Panc1 (cell line): ENCODE measurements around the gene TRPV5.

Experiments used
- CTCF ChIP-seq: fragments of 450-650 bp; IDR thresholded peaks from 2 replicates; pipeline ENCODE4 v1.5.1; 2017; ENCODE audit warnings: mild to moderate bottlenecking
- POLR2AphosphoS5 ChIP-seq: IDR thresholded peaks from 2 replicates; pipeline ENCODE4 v1.6.1; 2012; ENCODE audit warnings: mild to moderate bottlenecking, low read depth, low read length, moderate library complexity
- TCF7L2 ChIP-seq: IDR thresholded peaks from 2 replicates; pipeline ENCODE4 v1.6.1; 2011; ENCODE audit warnings: mild to moderate bottlenecking, low read depth, low read length, inconsistent platforms

GRCh38 chr7:142886866-142887265 is 46.7 kb downstream of the TRPV5 start:
- TF ChIP-seq CTCF, result no peak
- TF ChIP-seq POLR2AphosphoS5, result no peak
- no peak for TF ChIP-seq TCF7L2
